SU-DHL-6 (cell line): Measurements from ENCODE around the gene THSD4.

Source experiments
- CTCF ChIP-seq: fragments of 200-600 bp; sonication (generic); IDR thresholded peaks from one replicate; pipeline ENCODE4 v1.5.1; 2017; ENCODE audit warnings: antibody characterized with exemption, mild to moderate bottlenecking, low read length, moderate library complexity; ENCODE audit not compliant: insufficient read depth, poor library complexity, severe bottlenecking
- EZH2phosphoT487 ChIP-seq: fragments of 200-600 bp; sonication (generic), shearing (Covaris generic); conservative IDR thresholded peaks from 2 replicates; pipeline ENCODE4 v1.6.1; 2018; ENCODE audit warnings: mild to moderate bottlenecking, antibody characterized with exemption, low read length, moderate library complexity, mixed read lengths

- no peak for TF ChIP-seq CTCF
- TF ChIP-seq EZH2phosphoT487 = no peak
These were observed 166.8 kb downstream of the THSD4 start for GRCh38 chr15:71282076-71282475.
